ENCODE results near the gene ZBTB14. TPM values are rescaled to one million over a fixed set of nuclear protein-coding genes. Genes with fewer than 3 reads are reported as not detected.

The ZBTB14 gene
- total RNA-seq, 1 experiment from 2014 or later = 15.1 TPM

GRCh38 chr18:5318061-5318700 is 22.7 kb upstream of the ZBTB14 start:
- DNase-seq (ENCODE audit: low spot score) = no peak
- Mint-ChIP-seq H3K27me3 (ENCODE audit: low read depth) (no peaks in the 10 kb centered on the region; the same call in 1 of the 2 replicates), H3K4me1 (peaks cover 3% of the 10 kb centered on the region; the same call in 1 of the 2 replicates), H3K4me3 (no peak overlapping the region), H3K36me3 (no peaks in the 10 kb centered on the region), H3K9me3 (peaks cover 8% of the 10 kb centered on the region; the same call in 1 of the 2 replicates), H3K27ac (no peak overlapping the region)
- ChIA-PET CTCF (no interaction called here), POLR2A (no interaction called here)
- TF ChIP-seq, protein P1, sequence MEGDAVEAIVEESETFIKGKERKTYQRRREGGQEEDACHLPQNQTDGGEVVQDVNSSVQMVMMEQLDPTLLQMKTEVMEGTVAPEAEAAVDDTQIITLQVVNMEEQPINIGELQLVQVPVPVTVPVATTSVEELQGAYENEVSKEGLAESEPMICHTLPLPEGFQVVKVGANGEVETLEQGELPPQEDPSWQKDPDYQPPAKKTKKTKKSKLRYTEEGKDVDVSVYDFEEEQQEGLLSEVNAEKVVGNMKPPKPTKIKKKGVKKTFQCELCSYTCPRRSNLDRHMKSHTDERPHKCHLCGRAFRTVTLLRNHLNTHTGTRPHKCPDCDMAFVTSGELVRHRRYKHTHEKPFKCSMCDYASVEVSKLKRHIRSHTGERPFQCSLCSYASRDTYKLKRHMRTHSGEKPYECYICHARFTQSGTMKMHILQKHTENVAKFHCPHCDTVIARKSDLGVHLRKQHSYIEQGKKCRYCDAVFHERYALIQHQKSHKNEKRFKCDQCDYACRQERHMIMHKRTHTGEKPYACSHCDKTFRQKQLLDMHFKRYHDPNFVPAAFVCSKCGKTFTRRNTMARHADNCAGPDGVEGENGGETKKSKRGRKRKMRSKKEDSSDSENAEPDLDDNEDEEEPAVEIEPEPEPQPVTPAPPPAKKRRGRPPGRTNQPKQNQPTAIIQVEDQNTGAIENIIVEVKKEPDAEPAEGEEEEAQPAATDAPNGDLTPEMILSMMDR (IDR thresholded peaks at IDR 0.05) = no peak
- no peak for TF ChIP-seq ZBTB21 (CRISPR knock-in tag; IDR thresholded peaks at IDR 0.05; ENCODE audit: borderline replicate concordance)
- ATAC-seq = no peak

- H3K27me3 Mint-ChIP-seq (ENCODE audit: low read depth) = no peaks in the 10 kb centered on the region; the same call in 1 of the 2 replicates
- no peak for ATAC-seq
- H3K9me3 Mint-ChIP-seq = peaks cover 8% of the 10 kb centered on the region; the same call in 1 of the 2 replicates
- TF ChIP-seq, protein P2, sequence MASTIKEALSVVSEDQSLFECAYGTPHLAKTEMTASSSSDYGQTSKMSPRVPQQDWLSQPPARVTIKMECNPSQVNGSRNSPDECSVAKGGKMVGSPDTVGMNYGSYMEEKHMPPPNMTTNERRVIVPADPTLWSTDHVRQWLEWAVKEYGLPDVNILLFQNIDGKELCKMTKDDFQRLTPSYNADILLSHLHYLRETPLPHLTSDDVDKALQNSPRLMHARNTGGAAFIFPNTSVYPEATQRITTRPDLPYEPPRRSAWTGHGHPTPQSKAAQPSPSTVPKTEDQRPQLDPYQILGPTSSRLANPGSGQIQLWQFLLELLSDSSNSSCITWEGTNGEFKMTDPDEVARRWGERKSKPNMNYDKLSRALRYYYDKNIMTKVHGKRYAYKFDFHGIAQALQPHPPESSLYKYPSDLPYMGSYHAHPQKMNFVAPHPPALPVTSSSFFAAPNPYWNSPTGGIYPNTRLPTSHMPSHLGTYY (CRISPR knock-in tag; IDR thresholded peaks at IDR 0.05) = no peak
- no peak for TF ChIP-seq ESRRA (CRISPR knock-in tag; IDR thresholded peaks at IDR 0.05; ENCODE audit: borderline replicate concordance)
- TF ChIP-seq RELA (CRISPR knock-in tag; IDR thresholded peaks at IDR 0.05; ENCODE audit: borderline replicate concordance) = no peak
- no peak for TF ChIP-seq RORB (CRISPR knock-in tag; IDR thresholded peaks at IDR 0.05)
- TF ChIP-seq CREM (CRISPR knock-in tag; IDR thresholded peaks at IDR 0.05) = no peak
- TF ChIP-seq, protein P3, sequence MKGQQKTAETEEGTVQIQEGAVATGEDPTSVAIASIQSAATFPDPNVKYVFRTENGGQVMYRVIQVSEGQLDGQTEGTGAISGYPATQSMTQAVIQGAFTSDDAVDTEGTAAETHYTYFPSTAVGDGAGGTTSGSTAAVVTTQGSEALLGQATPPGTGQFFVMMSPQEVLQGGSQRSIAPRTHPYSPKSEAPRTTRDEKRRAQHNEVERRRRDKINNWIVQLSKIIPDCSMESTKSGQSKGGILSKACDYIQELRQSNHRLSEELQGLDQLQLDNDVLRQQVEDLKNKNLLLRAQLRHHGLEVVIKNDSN (CRISPR knock-in tag; IDR thresholded peaks at IDR 0.05) = no peak
- no peak for TF ChIP-seq ETV6 (CRISPR knock-in tag; IDR thresholded peaks at IDR 0.05)
- no peak for TF ChIP-seq NFYB (CRISPR knock-in tag; conservative IDR thresholded peaks at IDR 0.05; ENCODE audit: low read depth)
- TF ChIP-seq STAT6 (CRISPR knock-in tag; conservative IDR thresholded peaks at IDR 0.05; ENCODE audit: low read depth) = no peak
- TF ChIP-seq, protein P4, sequence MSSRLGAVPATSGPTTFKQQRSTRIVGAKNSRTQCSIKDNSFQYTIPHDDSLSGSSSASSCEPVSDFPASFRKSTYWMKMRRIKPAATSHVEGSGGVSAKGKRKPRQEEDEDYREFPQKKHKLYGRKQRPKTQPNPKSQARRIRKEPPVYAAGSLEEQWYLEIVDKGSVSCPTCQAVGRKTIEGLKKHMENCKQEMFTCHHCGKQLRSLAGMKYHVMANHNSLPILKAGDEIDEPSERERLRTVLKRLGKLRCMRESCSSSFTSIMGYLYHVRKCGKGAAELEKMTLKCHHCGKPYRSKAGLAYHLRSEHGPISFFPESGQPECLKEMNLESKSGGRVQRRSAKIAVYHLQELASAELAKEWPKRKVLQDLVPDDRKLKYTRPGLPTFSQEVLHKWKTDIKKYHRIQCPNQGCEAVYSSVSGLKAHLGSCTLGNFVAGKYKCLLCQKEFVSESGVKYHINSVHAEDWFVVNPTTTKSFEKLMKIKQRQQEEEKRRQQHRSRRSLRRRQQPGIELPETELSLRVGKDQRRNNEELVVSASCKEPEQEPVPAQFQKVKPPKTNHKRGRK (CRISPR knock-in tag; IDR thresholded peaks at IDR 0.05; ENCODE audit: borderline replicate concordance) = no peak
- TF ChIP-seq ZNF138 (CRISPR knock-in tag; conservative IDR thresholded peaks at IDR 0.05) = no peak
- TF ChIP-seq, protein P5, sequence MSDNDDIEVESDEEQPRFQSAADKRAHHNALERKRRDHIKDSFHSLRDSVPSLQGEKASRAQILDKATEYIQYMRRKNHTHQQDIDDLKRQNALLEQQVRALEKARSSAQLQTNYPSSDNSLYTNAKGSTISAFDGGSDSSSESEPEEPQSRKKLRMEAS (CRISPR knock-in tag; IDR thresholded peaks at IDR 0.05) = no peak
- no peak for TF ChIP-seq TP53 (CRISPR knock-in tag; IDR thresholded peaks at IDR 0.05)
- TF ChIP-seq, protein P6, sequence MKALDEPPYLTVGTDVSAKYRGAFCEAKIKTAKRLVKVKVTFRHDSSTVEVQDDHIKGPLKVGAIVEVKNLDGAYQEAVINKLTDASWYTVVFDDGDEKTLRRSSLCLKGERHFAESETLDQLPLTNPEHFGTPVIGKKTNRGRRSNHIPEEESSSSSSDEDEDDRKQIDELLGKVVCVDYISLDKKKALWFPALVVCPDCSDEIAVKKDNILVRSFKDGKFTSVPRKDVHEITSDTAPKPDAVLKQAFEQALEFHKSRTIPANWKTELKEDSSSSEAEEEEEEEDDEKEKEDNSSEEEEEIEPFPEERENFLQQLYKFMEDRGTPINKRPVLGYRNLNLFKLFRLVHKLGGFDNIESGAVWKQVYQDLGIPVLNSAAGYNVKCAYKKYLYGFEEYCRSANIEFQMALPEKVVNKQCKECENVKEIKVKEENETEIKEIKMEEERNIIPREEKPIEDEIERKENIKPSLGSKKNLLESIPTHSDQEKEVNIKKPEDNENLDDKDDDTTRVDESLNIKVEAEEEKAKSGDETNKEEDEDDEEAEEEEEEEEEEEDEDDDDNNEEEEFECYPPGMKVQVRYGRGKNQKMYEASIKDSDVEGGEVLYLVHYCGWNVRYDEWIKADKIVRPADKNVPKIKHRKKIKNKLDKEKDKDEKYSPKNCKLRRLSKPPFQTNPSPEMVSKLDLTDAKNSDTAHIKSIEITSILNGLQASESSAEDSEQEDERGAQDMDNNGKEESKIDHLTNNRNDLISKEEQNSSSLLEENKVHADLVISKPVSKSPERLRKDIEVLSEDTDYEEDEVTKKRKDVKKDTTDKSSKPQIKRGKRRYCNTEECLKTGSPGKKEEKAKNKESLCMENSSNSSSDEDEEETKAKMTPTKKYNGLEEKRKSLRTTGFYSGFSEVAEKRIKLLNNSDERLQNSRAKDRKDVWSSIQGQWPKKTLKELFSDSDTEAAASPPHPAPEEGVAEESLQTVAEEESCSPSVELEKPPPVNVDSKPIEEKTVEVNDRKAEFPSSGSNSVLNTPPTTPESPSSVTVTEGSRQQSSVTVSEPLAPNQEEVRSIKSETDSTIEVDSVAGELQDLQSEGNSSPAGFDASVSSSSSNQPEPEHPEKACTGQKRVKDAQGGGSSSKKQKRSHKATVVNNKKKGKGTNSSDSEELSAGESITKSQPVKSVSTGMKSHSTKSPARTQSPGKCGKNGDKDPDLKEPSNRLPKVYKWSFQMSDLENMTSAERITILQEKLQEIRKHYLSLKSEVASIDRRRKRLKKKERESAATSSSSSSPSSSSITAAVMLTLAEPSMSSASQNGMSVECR (CRISPR knock-in tag; IDR thresholded peaks at IDR 0.05; ENCODE audit: borderline replicate concordance) = no peak
- DNase-seq (ENCODE audit: low spot score) = no peak
- H3K36me3 Mint-ChIP-seq = no peaks in the 10 kb centered on the region
- ChIA-PET POLR2A (no interaction called here), CTCF (no interaction called here)
- H3K4me3 Mint-ChIP-seq = no peak overlapping the region
- no peak overlapping the region for H3K27ac Mint-ChIP-seq
- peaks cover 3% of the 10 kb centered on the region; the same call in 1 of the 2 replicates for H3K4me1 Mint-ChIP-seq
Measured at GRCh38 chr18:5317186-5317585, 21.7 kb upstream of the ZBTB14 start.

Measured in WTC11 (cell line).